ENCODE results near the gene PCSK6. TPM values are rescaled to one million over a fixed set of nuclear protein-coding genes. Genes with fewer than 3 reads are reported as not detected.

The PCSK6 gene
- total and polyA plus RNA-seq, 3 experiments from 2014 or later = 0.74 to 1.7 (median 0.95) TPM

DNA sequence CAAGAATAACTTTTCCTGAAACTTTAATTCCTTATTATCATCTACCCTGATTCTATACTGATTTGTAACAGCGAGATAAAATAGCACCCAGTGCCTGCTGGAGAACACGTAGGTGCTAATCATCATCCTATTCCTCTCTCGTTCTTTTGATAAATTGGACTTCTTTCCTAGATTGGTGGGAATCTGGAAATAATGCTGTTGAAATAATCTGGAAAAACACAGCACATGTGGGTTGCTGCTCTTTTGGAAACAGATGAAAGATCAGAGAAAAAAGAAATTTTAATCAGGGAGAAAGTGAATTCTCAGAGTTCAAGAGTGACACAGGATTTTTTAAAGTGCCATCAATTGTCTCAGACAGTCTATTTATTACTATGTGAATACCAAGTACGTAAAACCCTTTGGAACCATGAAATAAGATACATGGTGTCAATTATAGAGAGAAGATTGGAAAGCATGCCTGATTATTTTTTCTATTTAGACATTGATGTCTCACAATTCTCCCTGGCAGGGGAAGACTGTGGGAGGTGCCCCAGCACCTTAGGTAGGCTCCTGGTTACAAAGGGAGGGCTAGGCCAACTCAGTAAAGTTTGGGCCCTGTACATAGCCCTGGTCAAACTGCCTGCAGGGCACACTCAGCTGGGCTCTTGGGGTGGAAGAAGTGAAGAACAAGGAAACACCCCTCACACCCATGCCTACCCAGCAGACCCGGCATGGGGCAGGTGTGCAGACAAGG lies 134.4 kb downstream of the PCSK6 start:
- H3K27me3 ChIP-seq (ENCODE audit: insufficient read depth, low read length, poor library complexity, severe bottlenecking) = no peaks in the 10 kb centered on the region
- H3K4me1 Mint-ChIP-seq = no peaks in the 10 kb centered on the region
- no peaks in the 10 kb centered on the region for H3K36me3 Mint-ChIP-seq
- peak overlapping the region in 1 of 8 donors; percentile 86 for H3K27ac Mint-ChIP-seq
- peaks cover 9 to 37% of the 10 kb centered on the region in 2 donors for H3K27me3 Mint-ChIP-seq
- DNase-seq = no peak
- H3K4me1 ChIP-seq (ENCODE audit: insufficient read depth, low read length) = no peaks in the 10 kb centered on the region
- CTCF ChIA-PET = no interaction called here
- H3K36me3 ChIP-seq (ENCODE audit: insufficient read depth, low read length) = no peaks in the 10 kb centered on the region
- H3K4me3 ChIP-seq (ENCODE audit: low read length) = no peak overlapping the region
- POLR2A ChIA-PET = no interaction called here
- no peak overlapping the region for H3K4me3 Mint-ChIP-seq
- H3K27ac ChIP-seq (ENCODE audit: low read depth, low read length) = no peak overlapping the region
- no peaks in the 10 kb centered on the region for H3K9me3 Mint-ChIP-seq
- H3K9me3 ChIP-seq (ENCODE audit: low read length) = no peaks in the 10 kb centered on the region

DNA sequence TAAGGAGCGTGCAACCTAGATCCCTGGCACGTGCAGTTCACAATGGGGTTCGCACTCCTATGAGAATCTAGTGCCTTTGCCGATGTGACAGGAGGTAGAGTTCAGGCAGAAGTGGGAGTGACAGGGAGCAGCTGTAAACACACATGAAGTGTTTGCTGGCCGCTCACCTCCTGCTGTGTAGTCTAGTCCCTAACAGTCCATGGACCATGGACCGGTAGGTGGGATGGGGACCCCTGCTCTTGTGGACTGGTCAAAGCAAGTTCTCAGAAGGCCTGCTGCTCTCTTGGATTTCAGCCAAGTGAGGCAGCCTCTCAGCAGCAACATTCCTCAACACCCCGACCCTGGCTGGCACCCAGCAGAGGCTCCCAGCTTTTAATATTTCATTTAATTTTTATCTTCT lies 136.3 kb downstream of the PCSK6 start:
- H3K27ac Mint-ChIP-seq = no peak overlapping the region
- H3K36me3 Mint-ChIP-seq = no peaks in the 10 kb centered on the region
- no peaks in the 10 kb centered on the region for H3K4me1 Mint-ChIP-seq
- H3K27me3 ChIP-seq (ENCODE audit: insufficient read depth, low read length, poor library complexity, severe bottlenecking) = no peaks in the 10 kb centered on the region
- H3K27ac ChIP-seq (ENCODE audit: low read depth, low read length) = no peak overlapping the region
- no peaks in the 10 kb centered on the region for H3K9me3 ChIP-seq (ENCODE audit: low read length)
- no peaks in the 10 kb centered on the region for H3K9me3 Mint-ChIP-seq
- no peaks in the 10 kb centered on the region for H3K36me3 ChIP-seq (ENCODE audit: insufficient read depth, low read length)
- H3K4me1 ChIP-seq (ENCODE audit: insufficient read depth, low read length) = no peaks in the 10 kb centered on the region
- peaks cover 11 to 41% of the 10 kb centered on the region in 2 donors for H3K27me3 Mint-ChIP-seq
- POLR2A ChIA-PET = no interaction called here
- DNase-seq = no peak
- H3K4me3 ChIP-seq (ENCODE audit: low read length) = no peak overlapping the region
- CTCF ChIA-PET = no interaction called here
- no peak overlapping the region for H3K4me3 Mint-ChIP-seq

DNA sequence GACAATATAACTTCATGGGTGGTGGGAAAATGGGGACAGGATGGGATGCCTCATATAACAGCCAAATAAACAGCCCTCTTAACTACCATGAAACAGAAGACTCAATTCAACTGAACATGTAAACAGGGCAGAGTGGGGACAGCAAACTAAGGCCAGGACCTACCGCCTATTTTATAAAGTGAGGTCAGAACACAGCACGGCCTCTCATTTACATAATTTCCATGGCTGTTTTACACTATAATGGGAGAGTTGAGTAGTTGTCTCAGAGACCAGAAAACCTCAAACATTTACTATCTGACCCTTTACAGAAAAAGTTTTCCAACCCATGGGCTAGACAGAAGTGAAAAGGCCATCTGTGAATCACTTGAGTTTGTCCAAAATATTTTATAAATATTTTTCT lies 137.8 kb downstream of the PCSK6 start:
- Mint-ChIP-seq H3K4me1 (no peaks in the 10 kb centered on the region), H3K36me3 (no peaks in the 10 kb centered on the region), H3K4me3 (no peak overlapping the region), H3K27ac (peak overlapping the region in 1 of 8 donors; percentile 63), H3K27me3 (peaks cover 21 to 51% of the 10 kb centered on the region in 2 donors), H3K9me3 (no peaks in the 10 kb centered on the region)
- H3K9me3 ChIP-seq (ENCODE audit: low read length) = no peaks in the 10 kb centered on the region
- H3K27ac ChIP-seq (ENCODE audit: low read depth, low read length) = no peak overlapping the region
- ChIA-PET POLR2A (no interaction called here), CTCF (no interaction called here)
- H3K27me3 ChIP-seq (ENCODE audit: insufficient read depth, low read length, poor library complexity, severe bottlenecking) = no peaks in the 10 kb centered on the region
- H3K36me3 ChIP-seq (ENCODE audit: insufficient read depth, low read length) = no peaks in the 10 kb centered on the region
- DNase-seq = no peak
- no peaks in the 10 kb centered on the region for H3K4me1 ChIP-seq (ENCODE audit: insufficient read depth, low read length)
- H3K4me3 ChIP-seq (ENCODE audit: low read length) = no peak overlapping the region

DNA sequence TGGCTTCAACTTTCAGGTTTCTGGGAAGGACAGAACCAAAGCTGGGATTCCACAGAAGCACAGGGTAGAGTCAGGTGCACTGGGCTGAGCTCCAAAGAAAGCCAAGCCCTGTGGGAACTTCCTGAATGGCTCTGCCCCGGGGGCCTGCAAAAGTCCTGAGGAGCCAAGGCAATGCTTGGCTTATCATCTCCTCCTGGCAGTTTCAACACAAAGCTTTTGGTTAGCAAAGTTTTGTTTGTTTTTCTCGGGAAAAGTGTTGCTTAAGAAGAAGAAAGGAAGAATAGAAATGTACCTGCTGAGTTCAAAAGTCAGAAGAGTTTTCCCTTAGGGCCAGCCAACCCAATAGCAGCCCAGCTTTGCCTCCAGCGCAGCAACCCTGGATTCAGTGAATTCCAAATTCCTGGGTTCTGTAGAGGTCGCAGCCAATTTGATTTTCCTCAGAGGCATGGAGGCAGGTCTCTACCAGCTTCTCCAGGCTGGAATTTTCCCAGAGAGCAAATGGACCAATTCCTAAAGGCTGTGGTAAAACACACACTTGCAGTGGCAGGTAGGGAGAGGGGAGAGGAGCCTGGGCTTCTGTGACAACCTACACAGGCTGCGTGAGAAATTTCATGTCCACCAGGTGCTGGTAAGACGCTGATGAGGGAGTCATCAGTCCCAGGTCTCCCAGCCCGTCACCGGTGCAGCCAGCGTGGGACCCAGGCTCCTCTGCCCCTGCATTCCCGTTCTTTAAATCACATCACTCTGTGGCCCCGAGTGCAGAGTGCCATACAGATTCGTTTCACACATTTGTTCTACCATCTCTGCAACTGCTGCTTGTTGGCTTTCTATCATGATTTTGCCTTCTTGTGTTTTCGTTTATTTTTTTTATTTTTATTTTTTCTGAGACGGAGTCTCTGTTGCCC lies 140.2 kb downstream of the PCSK6 start:
- no peak for DNase-seq
- no peak overlapping the region for H3K27ac Mint-ChIP-seq
- H3K4me3 Mint-ChIP-seq = no peak overlapping the region
- no peaks in the 10 kb centered on the region for H3K9me3 ChIP-seq (ENCODE audit: low read length)
- H3K27ac ChIP-seq (ENCODE audit: low read depth, low read length) = no peak overlapping the region
- no peaks in the 10 kb centered on the region for H3K36me3 ChIP-seq (ENCODE audit: insufficient read depth, low read length)
- H3K4me1 Mint-ChIP-seq = no peaks in the 10 kb centered on the region
- ChIA-PET CTCF (no interaction called here), POLR2A (no interaction called here)
- no peaks in the 10 kb centered on the region for H3K36me3 Mint-ChIP-seq
- peaks cover 28 to 59% of the 10 kb centered on the region in 2 donors for H3K27me3 Mint-ChIP-seq
- no peak overlapping the region for H3K4me3 ChIP-seq (ENCODE audit: low read length)
- H3K4me1 ChIP-seq (ENCODE audit: insufficient read depth, low read length) = no peaks in the 10 kb centered on the region
- H3K27me3 ChIP-seq (ENCODE audit: insufficient read depth, low read length, poor library complexity, severe bottlenecking) = peaks cover under 1% of the 10 kb centered on the region
- no peaks in the 10 kb centered on the region for H3K9me3 Mint-ChIP-seq

DNA sequence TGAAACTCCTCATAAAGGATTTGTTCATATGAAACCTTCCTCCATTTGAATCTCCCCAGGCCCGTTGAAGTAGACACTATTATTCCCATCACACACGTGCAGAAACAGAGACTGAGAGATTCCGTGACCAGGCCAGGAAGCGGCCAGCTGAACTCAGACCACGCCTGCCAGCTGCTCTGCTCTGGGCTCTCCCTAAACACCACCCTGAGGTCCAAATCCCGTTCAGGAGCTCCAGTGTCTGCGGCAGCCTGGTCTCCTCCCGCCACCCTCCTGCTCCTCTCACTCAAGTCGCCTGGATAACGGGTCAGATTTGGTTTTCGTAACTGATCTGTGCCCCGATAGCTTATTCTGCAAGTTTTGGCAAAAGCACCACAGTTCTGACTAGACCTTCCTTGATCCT lies 140.9 kb downstream of the PCSK6 start:
- H3K4me1 ChIP-seq (ENCODE audit: insufficient read depth, low read length) = no peaks in the 10 kb centered on the region
- H3K27ac ChIP-seq (ENCODE audit: low read depth, low read length) = no peak overlapping the region
- H3K4me3 ChIP-seq (ENCODE audit: low read length) = no peak overlapping the region
- H3K9me3 ChIP-seq (ENCODE audit: low read length) = no peaks in the 10 kb centered on the region
- ChIA-PET POLR2A (no interaction called here), CTCF (no interaction called here)
- no peaks in the 10 kb centered on the region for H3K36me3 ChIP-seq (ENCODE audit: insufficient read depth, low read length)
- no peaks in the 10 kb centered on the region for H3K36me3 Mint-ChIP-seq
- no peak for DNase-seq
- H3K4me1 Mint-ChIP-seq = no peaks in the 10 kb centered on the region
- H3K27me3 ChIP-seq (ENCODE audit: insufficient read depth, low read length, poor library complexity, severe bottlenecking) = peaks cover 3% of the 10 kb centered on the region
- peaks cover 27 to 58% of the 10 kb centered on the region in 2 donors for H3K27me3 Mint-ChIP-seq
- no peaks in the 10 kb centered on the region for H3K9me3 Mint-ChIP-seq
- H3K27ac Mint-ChIP-seq = no peak overlapping the region
- no peak overlapping the region for H3K4me3 Mint-ChIP-seq

DNA sequence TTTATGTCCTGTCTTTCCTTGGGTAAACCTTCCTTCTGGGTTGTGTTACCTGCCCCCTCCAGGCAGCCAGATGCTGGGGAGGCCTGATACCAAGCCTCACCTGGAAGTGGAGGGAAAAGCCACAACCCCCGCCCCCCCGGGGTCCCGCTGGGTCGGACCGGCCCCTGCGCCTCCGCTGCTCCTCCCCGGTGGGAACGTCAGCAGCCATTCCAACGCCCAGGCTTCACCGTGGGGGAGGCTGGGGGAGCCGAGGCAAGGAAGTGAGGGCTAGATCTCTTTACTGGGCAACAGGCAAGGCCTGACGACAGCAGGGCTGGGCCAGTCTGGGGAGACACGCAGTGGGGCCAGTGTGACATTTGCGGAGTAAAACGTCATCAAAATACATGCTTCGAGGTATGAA lies 141.5 kb downstream of the PCSK6 start:
- Histone ChIP-seq H3K4me1 (ENCODE audit: insufficient read depth, low read length) (no peaks in the 10 kb centered on the region), H3K9me3 (ENCODE audit: low read length) (no peaks in the 10 kb centered on the region), H3K27me3 (ENCODE audit: insufficient read depth, low read length, poor library complexity, severe bottlenecking) (peaks cover 3% of the 10 kb centered on the region), H3K27ac (ENCODE audit: low read depth, low read length) (no peak overlapping the region), H3K4me3 (ENCODE audit: low read length) (no peak overlapping the region), H3K36me3 (ENCODE audit: insufficient read depth, low read length) (no peaks in the 10 kb centered on the region)
- no peak for DNase-seq
- Mint-ChIP-seq H3K27me3 (peaks cover 23 to 56% of the 10 kb centered on the region in 2 donors), H3K4me1 (no peaks in the 10 kb centered on the region), H3K27ac (no peak overlapping the region), H3K4me3 (no peak overlapping the region), H3K9me3 (no peaks in the 10 kb centered on the region), H3K36me3 (no peaks in the 10 kb centered on the region)
- POLR2A ChIA-PET = no interaction called here
- CTCF ChIA-PET = no interaction called here

DNA sequence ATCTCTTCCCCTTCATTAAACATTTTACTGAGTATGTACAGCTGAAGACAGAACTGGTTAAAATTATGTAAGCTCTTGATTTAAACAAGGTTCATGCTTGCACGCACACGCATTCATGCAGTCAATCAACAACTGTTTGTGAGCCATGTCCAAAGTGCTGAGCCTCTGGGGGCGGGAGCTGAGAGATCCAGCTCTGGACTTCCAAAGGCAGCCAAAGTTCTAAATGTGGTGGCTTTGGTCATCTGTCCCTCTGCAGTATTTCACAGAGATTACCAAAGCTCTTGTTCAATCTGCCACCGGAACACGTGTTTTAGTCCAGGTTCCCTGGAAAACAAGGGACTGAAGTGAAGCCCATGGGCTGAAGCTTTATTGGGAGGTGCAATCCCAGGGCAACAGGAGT lies 142.1 kb downstream of the PCSK6 start:
- no peak overlapping the region for H3K27ac Mint-ChIP-seq
- Histone ChIP-seq H3K4me1 (ENCODE audit: insufficient read depth, low read length) (no peaks in the 10 kb centered on the region), H3K4me3 (ENCODE audit: low read length) (no peak overlapping the region), H3K9me3 (ENCODE audit: low read length) (no peaks in the 10 kb centered on the region), H3K27me3 (ENCODE audit: insufficient read depth, low read length, poor library complexity, severe bottlenecking) (peaks cover 3% of the 10 kb centered on the region), H3K36me3 (ENCODE audit: insufficient read depth, low read length) (no peaks in the 10 kb centered on the region), H3K27ac (ENCODE audit: low read depth, low read length) (no peak overlapping the region)
- no peak for DNase-seq
- no peaks in the 10 kb centered on the region for H3K4me1 Mint-ChIP-seq
- no peaks in the 10 kb centered on the region for H3K36me3 Mint-ChIP-seq
- ChIA-PET POLR2A (no interaction called here), CTCF (no interaction called here)
- H3K9me3 Mint-ChIP-seq = no peaks in the 10 kb centered on the region
- peaks cover 19 to 52% of the 10 kb centered on the region in 2 donors for H3K27me3 Mint-ChIP-seq
- H3K4me3 Mint-ChIP-seq = no peak overlapping the region

DNA sequence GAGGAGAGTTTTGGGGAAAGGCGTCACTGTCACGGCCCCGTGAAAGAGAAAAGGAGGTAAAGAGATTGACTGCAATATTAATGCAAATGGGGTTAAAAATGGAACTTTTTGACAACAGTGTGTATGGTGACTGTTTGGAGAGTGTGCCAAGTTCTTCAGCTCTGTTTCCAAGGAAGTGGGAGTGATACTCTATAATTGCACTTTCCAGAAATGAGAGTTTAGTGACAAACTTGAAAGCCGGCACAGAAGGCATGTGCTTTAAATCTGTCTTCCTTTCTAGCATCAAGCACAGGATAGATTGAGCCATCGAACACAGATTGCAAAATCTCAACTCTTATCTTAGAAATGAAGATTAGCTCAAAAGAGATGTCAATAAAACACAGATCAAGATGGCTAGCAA lies 142.6 kb downstream of the PCSK6 start:
- H3K9me3 ChIP-seq (ENCODE audit: low read length) = no peaks in the 10 kb centered on the region
- peaks cover 3% of the 10 kb centered on the region for H3K27me3 ChIP-seq (ENCODE audit: insufficient read depth, low read length, poor library complexity, severe bottlenecking)
- ChIA-PET POLR2A (no interaction called here), CTCF (no interaction called here)
- Mint-ChIP-seq H3K4me3 (no peak overlapping the region), H3K27me3 (peaks cover 19 to 54% of the 10 kb centered on the region in 2 donors), H3K9me3 (no peaks in the 10 kb centered on the region), H3K36me3 (no peaks in the 10 kb centered on the region), H3K27ac (no peak overlapping the region), H3K4me1 (no peaks in the 10 kb centered on the region)
- H3K27ac ChIP-seq (ENCODE audit: low read depth, low read length) = no peak overlapping the region
- H3K4me1 ChIP-seq (ENCODE audit: insufficient read depth, low read length) = no peaks in the 10 kb centered on the region
- no peaks in the 10 kb centered on the region for H3K36me3 ChIP-seq (ENCODE audit: insufficient read depth, low read length)
- no peak for DNase-seq
- no peak overlapping the region for H3K4me3 ChIP-seq (ENCODE audit: low read length)

All from CD8-positive, alpha-beta memory T cell (primary cell).